GM12801 (cell line): Measurements from ENCODE around the gene GULP1.

Experiments used
- TF ChIP-seq, protein P1 (sequence below): IDR thresholded peaks from one replicate; pipeline ENCODE4 v1.5.1; 2011; ENCODE audit warnings: control low read depth; ENCODE audit not compliant: insufficient read length; ENCODE audit errors: extremely low read depth

The GULP1 gene

GRCh38 chr2:188430705-188431104 lies 139.0 kb downstream of the GULP1 start:
- TF ChIP-seq, protein P1, sequence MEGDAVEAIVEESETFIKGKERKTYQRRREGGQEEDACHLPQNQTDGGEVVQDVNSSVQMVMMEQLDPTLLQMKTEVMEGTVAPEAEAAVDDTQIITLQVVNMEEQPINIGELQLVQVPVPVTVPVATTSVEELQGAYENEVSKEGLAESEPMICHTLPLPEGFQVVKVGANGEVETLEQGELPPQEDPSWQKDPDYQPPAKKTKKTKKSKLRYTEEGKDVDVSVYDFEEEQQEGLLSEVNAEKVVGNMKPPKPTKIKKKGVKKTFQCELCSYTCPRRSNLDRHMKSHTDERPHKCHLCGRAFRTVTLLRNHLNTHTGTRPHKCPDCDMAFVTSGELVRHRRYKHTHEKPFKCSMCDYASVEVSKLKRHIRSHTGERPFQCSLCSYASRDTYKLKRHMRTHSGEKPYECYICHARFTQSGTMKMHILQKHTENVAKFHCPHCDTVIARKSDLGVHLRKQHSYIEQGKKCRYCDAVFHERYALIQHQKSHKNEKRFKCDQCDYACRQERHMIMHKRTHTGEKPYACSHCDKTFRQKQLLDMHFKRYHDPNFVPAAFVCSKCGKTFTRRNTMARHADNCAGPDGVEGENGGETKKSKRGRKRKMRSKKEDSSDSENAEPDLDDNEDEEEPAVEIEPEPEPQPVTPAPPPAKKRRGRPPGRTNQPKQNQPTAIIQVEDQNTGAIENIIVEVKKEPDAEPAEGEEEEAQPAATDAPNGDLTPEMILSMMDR: no peak

- TF ChIP-seq, protein P1: no peak
Observed at GRCh38 chr2:188434018-188434417, 142.3 kb downstream of the GULP1 start.

DNA sequence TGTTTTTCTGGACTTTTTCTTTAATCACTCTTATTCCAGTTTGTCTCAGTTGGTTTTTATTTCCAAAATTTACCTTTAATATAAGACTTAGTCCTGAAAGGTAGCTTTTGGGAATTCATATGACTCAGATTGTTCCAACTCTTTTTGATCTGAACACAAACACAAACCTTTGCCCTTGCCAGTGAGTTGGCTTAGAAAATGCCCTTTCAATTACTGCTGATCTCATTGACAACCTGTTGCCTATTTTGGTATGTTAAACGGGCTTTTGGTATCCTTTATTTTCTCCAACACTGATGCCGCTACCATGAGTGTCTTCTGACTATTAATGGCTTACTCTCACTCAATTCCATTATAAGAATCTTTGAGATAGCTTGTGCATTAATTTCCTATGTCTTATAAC lies 143.4 kb downstream of the GULP1 start:
- TF ChIP-seq, protein P1: no peak

DNA sequence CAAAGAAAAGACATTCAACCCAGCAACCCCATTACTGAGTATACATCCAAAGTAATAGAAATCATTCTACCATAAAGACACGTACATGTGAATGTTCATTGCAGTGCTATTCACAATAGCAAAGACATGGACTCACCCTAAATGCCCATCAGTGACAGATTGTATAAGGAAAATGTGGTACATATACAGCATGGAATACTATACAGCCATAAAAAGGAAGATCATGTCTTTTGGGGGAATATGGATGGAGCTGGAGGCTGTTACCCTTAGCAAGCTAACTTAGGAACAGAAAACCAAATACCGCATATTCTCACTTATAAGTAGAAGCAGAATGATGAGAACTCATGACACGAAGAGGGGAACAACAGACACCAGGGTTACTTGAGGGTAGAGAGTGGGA lies 145.9 kb downstream of the GULP1 start:
- TF ChIP-seq, protein P1: no peak

DNA sequence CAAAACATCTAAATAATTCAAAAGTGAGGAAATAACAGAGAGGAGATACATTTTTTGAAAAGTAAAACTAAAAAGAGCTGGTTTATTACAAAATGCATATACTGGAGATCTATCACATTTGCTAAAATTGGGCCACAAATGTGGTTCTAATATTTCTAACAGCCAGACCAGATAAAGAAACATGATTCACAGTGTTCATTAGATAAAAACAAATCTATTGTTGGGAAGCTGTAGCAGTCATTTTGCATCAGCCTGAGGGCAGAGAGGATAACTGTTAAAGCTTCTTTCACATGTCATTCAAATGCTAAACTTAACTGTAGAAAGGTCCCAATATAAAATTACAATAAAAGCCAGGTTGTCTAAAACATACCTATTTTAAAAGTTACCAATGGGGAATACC lies 148.3 kb downstream of the GULP1 start:
- TF ChIP-seq, protein P1: no peak

GRCh38 chr2:188440849-188441248 lies 149.2 kb downstream of the GULP1 start:
- TF ChIP-seq, protein P1: no peak

- TF ChIP-seq, protein P1: no peak
Observed at GRCh38 chr2:188441288-188441947, 149.7 kb downstream of the GULP1 start.
